GM03348 (cell line): Measurements from ENCODE around the gene SUGCT.
"Not testable (repeated sequence)": the region's sequence is repeated elsewhere in the genome, so short reads cannot be mapped to it uniquely, and the experiment has no call there.

Experiments
- DNase-seq: peaks from one replicate; pipeline ENCODE4 v3.0.0; 2012; ENCODE audit warnings: low spot score

Gene SUGCT

DNA sequence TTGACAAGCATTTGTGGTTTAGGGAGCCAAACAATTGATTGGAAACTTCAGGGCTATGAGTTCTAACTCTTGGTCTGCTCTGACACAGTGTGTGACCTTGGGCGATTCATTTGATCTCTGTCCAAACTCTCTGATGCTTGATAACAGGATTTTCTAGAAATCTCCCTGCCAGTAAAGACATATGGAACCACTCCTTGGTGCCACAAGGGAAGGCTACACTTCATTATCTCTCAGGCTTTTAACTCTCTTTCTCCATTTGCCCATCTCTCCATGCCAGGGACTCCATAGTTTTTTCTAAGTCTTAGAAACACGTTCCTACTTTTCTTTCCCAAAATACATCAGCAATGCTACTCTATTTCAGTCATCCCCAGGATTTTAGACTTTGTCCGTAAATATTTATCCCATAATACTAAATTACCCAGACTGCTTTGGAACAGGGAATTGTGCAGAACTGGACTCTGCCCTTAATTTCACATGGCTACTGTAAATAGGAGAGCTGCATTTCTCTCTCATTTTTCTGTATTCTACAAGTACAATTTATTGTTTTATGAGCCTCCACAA is 488.2 kb downstream of the SUGCT start:
- DNase-seq, result no peak

DNA sequence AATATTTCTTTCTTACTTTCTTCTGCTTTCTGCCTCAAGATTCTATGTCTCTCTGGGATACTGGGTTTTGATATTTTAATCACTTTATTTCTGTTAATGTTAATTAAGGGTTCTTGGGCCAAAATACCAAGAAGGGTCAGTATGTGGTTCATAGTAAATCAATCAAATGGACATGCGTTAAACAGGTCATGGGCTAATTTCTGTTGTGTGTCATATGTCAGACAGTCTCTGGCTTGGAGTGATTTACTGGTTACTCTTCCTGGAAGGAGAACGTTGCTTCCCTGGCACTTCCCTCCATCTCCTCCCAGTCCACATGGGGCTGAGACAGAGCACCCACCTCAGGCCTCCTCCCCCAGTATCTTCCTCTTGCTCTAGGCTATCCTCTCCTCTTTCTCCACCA is 489.1 kb downstream of the SUGCT start:
- DNase-seq, result no peak

DNA sequence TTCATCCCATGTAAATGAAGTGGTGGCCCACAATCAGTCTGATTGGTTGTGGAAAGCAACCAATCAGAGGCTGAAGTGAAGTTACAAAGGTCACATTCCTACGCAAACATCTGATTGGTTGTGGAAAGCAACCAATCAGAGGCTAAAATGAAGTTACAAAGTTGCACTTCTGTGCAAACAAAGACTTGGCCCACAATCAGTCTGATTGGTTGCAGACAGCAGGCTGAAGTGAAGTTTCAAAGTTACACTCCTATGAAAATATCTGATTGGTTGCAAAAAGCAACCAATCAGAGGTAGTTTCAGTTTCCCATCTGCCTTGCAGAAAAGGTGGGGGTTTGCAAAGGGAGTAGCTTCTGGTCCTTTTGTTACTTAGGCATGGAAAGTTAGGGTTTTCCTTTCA is 492.6 kb downstream of the SUGCT start:
- not testable (repeated sequence) for DNase-seq

DNA sequence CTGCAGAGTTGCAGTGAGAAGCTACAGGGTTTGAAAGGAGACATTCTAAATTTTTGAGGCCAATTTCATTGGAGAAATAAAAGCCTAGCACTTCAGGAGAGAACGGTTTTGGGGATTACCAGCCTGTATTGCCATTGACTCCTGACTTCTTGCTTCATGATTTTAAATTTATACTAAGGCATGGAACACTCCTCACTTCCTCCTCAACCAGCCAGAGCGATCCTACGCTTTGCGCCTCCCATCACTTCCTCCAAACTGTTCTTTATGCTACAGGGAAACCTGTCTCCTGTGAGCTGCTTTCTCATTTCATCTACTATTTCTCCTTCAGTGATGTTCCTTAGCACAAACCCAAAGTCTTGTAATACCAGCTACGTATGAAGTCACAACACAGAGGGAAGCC is 495.1 kb downstream of the SUGCT start:
- no peak for DNase-seq

DNA sequence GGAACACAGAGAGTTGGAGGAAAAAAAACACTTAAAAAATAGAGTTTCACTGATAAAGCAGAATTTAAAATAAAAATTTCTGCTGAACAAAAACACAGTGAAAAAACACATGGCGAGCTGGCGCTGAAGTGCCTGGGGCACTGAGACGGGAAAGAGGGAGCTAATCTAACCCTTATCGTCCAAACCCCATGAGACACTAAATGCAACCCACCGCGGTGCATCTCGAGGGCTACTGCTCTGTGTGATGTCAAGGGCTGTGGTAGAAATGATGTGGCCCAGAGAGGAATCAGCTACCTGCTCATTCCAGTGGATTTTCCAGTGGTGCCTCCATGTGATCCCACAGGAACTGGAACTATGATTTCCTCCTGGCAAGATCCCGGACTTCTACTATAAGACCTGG is 499.3 kb downstream of the SUGCT start:
- no peak for DNase-seq

DNA sequence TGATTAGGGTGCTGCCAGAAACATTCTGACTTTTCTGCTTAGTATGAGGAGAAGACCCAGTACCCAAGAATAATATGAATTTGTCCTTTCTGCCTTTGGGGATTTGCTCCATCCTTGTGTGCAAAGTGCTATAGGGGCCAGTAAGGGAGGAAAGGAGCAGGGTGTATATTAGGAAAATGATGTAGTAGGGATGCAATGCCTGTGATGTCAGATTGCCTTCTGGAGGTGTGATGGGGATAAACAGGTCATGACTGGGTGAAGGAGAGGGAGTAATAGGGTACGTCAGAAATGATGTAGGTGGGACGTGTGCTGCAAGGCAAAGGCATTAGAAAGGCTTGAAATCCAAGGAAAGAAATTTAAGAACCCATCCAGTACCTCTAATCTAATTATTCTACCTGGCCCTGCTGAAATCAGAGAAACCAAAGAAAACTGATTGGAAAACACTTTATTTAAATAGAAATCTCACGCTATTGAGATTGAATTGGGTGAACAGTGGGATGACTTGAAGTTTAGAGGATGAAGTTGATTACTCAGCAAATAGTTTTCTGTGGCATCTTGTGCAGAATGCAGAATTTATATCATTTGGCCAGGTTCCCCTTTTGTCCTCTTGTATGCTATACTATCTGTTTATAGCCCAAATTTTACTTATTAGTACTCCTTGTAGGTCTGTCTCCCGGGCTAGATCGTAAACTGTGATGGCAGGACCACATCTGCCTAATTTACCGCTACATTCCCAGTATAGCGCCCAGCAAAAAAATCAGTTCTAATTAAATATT is 503.9 kb downstream of the SUGCT start:
- no peak for DNase-seq

DNA sequence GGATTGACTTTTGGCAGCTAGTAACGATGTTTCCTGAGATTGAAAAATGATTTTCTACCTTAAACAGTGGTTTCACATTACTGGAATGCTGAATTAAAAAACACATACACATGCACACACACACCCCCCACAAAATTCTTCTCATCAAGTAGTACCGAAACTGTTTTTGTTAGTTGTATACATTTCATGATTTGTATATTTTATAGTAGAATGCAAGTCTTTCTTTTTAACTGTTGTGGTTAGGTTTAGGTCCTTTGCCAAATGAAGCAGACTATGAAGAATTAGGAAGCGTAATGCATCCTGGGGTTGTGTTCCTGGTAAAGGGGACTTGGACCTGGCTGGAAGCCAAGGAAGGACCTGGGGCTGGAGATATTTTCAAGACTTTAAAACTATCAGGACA is 505.8 kb downstream of the SUGCT start:
- DNase-seq, result no peak

DNA sequence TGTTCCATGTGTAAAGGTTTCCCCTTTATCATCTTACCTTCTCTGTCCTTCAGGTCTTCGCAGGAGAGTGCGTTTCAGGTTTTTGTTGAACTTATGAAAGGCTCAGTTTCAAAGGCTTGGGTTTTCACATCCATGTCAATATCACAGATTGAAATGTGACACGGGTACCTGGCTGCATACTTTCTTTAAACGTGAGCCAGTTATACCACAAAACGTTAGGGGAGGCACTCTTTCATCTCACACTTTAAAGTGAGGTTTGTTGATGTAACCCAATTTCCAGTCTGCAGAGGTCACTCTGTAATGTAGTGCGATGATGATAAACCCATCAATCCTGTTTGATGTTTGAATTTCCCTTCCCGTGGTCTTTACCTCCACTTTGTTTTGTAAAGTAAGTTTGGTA is 506.9 kb downstream of the SUGCT start:
- no peak for DNase-seq

DNA sequence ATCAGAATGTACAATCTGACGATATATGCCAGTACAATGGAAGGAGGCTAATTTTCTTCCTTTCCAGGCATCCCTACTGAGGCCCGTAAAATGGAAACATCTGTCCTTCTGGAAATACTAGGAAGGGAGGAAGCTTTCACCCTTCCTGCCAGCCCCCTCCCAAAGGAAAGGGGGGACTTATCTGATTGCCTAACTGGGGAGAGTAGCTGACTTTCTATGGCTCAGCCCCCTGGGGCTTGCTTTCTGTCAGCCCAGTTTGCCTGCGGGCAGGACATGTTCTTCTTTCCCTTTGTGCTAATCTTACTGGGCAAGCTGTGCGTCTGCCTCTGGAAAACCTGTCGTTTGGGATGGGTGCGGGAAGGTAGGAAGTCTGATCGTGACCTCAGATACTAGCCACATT is 508.9 kb downstream of the SUGCT start:
- DNase-seq, result no peak

DNA sequence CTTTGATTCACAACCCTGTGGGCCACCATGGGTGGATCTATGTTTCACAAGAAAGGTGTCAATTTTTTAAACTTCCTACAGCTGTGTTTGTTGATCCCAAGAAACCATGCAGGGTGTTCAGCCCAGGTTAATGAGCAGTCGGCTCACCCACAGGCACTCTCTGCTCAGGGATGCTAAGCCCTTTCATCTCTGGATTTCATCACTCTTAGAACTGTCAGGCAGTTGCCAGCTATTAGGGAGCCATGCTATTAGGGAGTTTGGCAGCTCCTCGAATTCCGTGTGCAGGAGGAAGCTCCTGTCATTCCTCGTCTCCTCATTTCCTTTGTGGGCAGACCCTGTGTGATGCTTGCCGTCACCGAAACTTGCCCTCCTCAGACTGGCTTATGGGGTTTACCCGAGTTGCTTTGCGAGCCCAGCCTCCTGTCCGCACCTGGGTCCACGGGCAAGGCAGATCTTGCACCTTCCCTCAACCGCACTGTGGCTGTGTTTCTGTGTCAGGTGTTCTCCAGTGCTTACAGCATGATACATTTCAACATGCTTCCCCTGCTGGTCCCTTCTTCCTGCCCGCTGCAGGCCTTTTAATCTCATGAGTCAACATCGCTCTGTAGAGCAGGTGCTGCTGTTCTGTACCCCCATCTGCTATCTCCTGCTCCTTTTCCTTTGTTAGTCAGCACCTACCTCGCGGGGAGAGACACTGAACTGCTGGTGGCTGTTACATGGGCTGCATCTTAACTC is 509.8 kb downstream of the SUGCT start:
- no peak for DNase-seq

DNA sequence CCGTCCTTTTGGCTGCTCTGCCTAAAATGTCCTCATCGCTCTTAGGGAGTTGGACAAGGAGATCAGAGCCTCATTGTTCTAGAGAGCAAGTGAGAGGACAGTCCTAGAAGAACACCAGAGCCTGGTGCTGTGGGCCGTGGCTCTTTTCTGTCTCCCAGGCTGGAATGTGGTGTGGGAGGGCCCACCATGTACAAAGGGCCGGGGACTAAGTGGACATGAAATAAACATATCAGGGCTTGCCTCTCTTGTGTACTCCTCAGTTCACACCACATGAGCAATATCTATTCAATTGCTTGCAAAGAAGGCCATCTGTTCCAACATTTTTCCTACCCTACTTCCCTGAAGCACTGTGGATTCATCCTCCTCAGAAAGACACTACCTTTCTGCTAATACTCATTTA is 510.4 kb downstream of the SUGCT start:
- no peak for DNase-seq

DNA sequence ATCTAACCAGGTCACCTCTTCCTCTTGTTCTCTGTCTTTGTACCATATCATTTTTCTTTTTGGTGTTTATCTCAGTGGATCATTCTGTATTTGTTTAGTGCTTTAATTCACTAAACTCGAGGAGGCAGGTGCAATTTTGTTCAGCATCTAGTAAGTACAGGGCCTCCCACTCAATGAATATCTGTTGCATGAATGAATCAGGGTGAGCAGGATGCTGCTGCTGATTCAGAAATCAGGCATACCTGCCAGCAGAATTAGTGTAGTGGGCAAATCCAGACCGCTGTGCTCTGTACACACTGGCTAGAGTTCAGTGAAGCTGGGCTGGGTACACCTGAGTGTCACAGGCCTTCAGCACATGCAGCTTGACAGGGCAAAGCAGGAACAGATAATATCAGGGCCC is 511.9 kb downstream of the SUGCT start:
- no peak for DNase-seq

DNA sequence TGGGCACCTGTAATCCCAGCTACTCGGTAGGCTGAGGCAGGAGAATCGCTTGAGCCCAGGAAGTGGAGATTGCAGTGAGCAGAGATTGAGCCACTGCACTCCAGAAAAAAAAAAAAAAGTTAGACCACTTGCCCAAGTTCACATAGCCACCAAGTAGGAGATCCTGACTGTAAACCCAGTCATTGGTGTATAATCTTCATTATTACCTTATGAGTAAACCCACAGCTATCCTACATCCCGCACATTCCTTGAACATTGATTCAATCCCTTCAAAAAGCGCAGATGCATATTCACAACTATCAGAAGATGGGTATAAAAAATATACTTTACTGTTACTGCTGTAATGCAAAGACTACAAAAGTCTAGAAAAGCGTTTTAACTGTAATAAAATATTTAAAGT is 512.9 kb downstream of the SUGCT start:
- no peak for DNase-seq

DNA sequence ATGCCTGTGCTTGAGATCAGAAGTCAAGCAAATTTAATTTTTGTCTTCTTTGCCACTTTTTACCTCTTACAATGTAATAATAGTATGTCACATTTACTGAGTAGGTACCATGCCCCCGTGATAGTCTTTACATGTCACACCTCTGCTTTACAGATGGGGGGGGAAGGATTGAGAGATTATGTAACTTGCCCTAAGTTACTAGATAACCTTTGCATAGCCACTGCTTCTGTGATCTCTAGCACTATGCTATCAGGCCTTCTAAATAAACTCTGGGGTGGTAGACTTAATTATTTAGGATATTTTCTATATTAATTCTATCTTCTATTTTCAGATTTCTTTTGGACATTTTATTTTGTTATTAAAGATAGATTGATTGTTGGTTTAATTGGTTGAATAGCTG is 514.4 kb downstream of the SUGCT start:
- no peak for DNase-seq

DNA sequence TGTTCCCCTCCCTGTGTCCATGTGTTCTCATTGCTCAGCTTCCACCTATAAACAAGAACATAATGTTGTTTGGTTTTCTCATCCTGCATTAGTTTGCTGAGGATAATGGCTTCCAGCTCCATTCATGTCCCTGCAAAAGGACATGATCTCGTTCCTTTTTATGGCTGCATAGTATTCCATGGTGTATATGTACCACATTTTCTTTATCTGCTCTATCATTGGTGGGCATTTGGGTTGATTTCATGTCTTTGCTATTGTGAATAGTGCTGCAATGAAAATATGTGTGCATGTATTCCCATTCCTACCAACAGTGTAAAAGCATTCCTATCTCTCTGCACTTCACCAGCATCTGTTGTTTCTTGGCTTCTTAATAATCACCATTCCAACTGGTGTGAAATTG is 516.1 kb downstream of the SUGCT start:
- DNase-seq, result not testable (repeated sequence)

DNA sequence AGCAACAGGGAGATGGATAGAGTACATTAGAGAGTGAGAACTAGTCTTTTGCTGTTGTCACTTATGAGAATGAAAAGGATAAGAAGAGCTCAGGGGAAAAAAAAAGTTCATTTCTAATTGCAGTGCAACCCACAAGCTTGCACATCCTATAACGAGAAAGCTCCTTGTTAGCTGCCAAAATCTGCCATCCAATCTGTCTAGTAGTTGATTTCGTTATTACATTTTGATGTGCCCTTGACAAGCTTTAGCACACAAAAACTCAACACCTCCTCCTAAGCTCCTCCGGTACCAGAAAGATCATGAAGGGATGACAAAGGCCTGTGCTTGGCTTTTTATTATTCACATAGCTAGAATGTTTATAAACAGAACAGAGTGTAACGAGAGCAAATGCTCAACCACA is 519.4 kb downstream of the SUGCT start:
- no peak for DNase-seq

DNA sequence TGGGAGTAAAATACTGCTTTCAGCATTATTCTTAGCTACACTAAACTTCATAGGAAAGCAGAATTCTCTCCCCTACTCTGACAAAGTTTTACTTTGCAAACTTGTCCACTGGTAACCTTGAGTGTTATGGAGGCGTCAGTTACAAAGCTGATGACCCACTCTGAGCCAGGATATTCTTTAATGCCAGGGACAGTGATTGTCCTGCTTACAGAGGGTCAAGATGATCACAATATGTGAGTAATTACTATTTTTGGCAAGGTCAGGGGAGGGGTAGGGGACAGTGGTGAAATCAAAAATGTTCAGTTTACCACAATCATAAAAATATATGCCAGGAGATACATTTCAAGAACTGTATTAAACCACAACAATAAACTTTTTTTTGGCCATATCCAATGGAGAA is 520.6 kb downstream of the SUGCT start:
- DNase-seq, result no peak

DNA sequence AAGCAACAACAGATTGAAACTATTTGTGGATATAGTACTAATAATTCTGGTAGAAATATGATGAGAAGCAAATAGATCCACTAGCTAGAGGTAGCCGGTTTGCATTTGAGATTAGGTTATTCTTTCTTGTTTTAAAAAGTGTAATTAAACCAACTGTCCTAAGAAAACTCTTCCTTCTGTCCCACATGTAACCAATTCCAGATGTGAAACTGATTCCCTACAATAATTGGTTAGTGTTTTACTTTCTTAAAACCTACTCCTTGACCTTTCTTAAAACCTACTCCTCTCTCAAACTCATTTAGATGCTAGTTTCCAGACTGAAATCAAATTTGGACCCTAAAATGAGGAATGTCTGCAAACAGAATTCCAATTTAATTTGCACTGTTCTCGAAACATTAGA is 521.5 kb downstream of the SUGCT start:
- no peak for DNase-seq

DNA sequence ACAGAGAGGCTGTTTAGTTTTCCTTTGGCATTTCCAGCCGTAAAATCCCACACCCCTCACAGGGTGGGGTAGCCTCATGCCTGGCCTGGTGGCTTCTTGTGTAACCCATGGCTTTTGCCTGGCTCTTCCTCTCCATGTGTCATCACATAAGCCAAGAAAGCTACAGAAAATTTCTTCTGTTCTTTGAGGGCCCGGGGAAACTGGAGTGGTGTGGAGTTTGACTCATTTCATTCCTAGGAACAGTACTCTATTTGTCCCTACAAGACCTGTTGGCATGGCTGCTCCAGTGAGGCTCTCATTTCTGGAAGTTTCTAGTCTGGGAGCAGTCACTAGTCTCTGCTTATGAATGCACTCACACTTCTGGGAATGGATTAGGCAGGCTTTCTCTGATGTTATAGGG is 523.9 kb downstream of the SUGCT start:
- DNase-seq, result peak; percentile 68

DNA sequence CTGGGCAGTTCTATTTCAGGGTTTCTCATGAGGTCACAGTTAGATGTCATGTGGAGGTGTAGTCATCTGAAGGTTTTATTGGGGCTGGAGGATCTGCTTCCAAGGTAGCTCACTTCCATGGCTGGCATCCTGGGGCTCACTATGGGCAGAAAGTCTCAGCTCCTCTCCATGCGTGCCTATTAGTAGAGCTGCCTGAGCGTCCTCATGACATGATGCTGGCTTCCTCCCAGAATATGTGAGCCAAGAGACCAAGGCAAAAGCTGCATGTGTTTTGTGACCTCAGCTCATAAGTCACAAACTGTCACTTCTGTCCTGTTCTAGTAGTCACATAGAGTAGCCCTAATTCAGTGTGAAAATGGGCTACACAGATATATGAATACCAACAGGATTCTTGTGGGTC is 524.4 kb downstream of the SUGCT start:
- DNase-seq, result peak; percentile 24

DNA sequence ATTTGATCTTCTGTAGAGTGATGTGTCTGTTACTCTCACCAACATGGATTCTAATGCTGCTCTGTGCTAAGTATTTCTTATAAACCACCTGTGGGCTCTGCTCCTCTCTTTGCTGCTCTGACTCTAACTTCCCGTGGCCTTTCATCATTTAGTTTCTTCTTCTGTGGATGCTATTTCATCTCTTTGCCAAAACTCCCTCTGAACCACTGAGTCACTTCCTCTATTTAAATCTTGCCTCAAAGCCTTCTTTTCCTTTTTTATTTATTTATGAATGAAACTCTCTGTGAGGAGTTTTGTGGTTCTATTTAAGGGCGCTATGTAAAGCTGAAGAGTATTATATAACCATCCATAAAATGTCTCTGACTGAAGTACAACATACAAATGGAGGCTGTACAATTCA is 538.5 kb downstream of the SUGCT start:
- DNase-seq, result peak; percentile 63

DNA sequence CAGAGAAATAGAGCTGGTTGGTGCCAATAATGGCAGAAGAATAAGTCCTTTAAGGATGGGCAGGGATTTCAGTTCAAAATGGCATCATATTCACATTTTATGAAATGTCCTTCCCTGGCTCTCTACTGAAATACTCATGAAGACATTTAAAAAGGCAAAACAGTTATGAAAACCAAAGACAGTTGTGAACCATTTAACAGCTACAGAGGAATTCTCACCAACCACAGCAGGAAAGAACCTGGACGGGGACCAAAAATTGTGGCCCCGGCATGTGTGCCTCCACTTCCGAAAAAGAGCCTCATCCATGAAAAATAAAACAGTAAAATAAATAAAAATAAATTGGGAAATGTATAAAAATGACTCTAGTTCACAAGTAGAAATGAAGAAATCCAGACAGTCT is 539.5 kb downstream of the SUGCT start:
- no peak for DNase-seq

DNA sequence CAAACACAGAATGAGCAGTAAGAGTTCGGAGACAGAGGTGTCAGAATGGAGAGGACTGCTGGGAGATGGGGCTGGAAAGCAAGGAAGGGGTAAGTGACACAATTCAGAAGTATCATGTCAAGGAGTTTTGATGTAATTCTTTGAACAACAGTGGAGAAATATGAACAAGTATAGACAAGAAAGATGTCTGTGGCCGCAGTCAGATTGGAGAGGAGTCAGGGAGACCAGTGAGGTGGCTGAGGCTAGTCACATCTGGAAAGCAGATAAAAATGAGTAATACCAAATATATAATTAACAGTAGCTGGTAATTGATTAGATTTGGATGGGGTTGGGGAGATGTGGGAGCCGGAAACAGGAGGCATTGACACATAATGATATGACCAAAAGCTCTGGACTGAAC is 540.9 kb downstream of the SUGCT start:
- DNase-seq, result no peak

DNA sequence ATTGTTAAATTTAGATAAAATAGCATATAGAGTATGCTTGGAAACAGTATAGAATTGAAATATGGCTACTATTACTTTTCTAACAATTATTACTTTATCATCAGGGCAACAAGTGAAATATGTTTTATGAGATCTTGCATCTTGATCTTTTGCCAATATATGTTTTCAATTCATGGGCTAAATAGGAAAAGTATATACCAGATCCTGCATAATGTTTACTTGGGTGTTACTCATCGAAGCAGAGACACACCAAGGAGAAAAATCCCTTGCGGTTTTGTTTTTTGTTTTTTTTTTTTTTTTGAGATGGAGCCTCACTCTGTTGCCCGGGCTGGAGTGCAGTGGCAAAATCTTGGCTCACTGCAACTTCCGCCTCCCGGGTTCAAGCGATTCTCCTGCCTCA is 541.4 kb downstream of the SUGCT start:
- no peak for DNase-seq
